ENCODE results near the gene NOLC1. TPM values are rescaled to one million over a fixed set of nuclear protein-coding genes. Genes with fewer than 3 reads are reported as not detected.

Gene NOLC1
- total and polyA plus RNA-seq, 10 of the 15 experiments (the other 5 are each of a cell fraction or from before 2014, with no cell fraction given), result 91.7 to 244 (median 128) TPM

DNA sequence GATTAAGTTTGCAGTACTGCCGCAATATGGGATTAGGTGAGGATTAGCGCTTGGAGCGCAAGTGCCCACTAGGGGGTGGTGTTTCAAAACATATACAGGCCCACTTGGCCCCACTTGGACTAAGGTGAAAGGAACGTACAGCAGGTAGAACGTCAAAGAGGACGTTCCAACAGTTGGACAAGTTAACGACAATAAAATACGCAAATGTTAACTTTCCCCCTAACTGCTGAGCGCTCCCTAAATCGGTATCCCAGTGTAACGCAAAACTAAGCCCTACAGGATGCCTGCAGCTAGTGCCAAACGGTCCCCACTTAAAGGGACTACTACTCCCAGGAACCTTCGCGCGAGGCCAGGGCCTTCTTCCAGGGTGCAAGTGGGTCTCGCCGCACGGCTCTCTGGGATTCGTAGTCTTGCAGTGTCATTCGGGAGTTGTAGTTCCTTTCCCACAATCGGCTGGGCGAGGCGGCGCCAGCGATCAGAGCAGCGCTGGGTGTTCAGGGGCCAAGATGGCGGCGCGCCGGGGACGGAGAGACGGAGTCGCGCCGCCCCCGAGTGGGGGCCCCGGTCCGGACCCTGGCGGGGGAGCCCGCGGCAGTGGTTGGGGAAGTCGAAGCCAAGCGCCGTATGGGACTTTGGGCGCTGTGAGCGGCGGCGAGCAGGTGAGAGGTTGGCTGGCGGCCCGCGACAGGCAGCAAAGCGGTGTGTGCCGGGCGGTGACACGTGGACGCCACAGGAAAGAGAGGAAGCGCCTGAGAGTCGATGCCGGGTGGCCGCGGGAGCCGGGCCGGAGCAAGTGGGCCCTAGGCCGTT, 19.4 kb upstream of the NOLC1 start, which contains the start of gene PPRC1 (continued):
- TF ChIP-seq, protein P1, sequence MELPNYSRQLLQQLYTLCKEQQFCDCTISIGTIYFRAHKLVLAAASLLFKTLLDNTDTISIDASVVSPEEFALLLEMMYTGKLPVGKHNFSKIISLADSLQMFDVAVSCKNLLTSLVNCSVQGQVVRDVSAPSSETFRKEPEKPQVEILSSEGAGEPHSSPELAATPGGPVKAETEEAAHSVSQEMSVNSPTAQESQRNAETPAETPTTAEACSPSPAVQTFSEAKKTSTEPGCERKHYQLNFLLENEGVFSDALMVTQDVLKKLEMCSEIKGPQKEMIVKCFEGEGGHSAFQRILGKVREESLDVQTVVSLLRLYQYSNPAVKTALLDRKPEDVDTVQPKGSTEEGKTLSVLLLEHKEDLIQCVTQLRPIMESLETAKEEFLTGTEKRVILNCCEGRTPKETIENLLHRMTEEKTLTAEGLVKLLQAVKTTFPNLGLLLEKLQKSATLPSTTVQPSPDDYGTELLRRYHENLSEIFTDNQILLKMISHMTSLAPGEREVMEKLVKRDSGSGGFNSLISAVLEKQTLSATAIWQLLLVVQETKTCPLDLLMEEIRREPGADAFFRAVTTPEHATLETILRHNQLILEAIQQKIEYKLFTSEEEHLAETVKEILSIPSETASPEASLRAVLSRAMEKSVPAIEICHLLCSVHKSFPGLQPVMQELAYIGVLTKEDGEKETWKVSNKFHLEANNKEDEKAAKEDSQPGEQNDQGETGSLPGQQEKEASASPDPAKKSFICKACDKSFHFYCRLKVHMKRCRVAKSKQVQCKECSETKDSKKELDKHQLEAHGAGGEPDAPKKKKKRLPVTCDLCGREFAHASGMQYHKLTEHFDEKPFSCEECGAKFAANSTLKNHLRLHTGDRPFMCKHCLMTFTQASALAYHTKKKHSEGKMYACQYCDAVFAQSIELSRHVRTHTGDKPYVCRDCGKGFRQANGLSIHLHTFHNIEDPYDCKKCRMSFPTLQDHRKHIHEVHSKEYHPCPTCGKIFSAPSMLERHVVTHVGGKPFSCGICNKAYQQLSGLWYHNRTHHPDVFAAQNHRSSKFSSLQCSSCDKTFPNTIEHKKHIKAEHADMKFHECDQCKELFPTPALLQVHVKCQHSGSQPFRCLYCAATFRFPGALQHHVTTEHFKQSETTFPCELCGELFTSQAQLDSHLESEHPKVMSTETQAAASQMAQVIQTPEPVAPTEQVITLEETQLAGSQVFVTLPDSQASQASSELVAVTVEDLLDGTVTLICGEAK (IDR thresholded peaks at IDR 0.05; ENCODE audit: borderline replicate concordance), result peak; percentile 85
- TF ChIP-seq CBX5 (IDR thresholded peaks at IDR 0.05; ENCODE audit: low read depth) (0 out of 2 replicates have a peak, but pooled peaks have one; percentile 19), NFYA (IDR thresholded peaks at IDR 0.05; ENCODE audit: borderline replicate concordance, low read depth, low read length) (no peak), TAF1 (IDR thresholded peaks at IDR 0.05; ENCODE audit: borderline replicate concordance, low read depth, low read length) (peak; percentile 93), SMAD1 (IDR thresholded peaks at IDR 0.05; ENCODE audit: low read depth, partially characterized antibody) (no peak), CHD1 (IDR thresholded peaks at IDR 0.05; ENCODE audit: low read depth, low read length) (no peak), NR2C1 (IDR thresholded peaks at IDR 0.05) (peak; percentile 95), ASH2L (IDR thresholded peaks at IDR 0.05; ENCODE audit: borderline replicate concordance, low read depth) (peak; percentile 83; the same call in 1 of the 2 replicates), JUNB (IDR thresholded peaks at IDR 0.05) (no peak), NBN (IDR thresholded peaks at IDR 0.05) (peak; percentile 96), MEF2A (IDR thresholded peaks at IDR 0.05; ENCODE audit: insufficient read depth, low read depth, low read length) (no peak), RB1 (IDR thresholded peaks at IDR 0.05; ENCODE audit: borderline replicate concordance) (peak; percentile 65; the same call in 1 of the 2 replicates), POLR2AphosphoS2 (IDR thresholded peaks at IDR 0.05; ENCODE audit: low read depth, low read length) (peak; percentile 59; the same call in 1 of the 2 replicates), PAX5 (IDR thresholded peaks at IDR 0.05; ENCODE audit: borderline replicate concordance, low read depth, low read length) (peak; percentile 5; the same call in 1 of the 2 replicates), JUND (IDR thresholded peaks at IDR 0.05; ENCODE audit: low read depth, low read length) (0 out of 2 replicates have a peak, but pooled peaks have one; percentile 5), NR2C2 (IDR thresholded peaks at IDR 0.05; ENCODE audit: borderline replicate concordance, control insufficient read depth, insufficient read length, low read depth) (no peak), ZNF274 (IDR thresholded peaks at IDR 0.05; ENCODE audit: insufficient read depth, insufficient read length) (no peak), SMARCA5 (IDR thresholded peaks at IDR 0.05) (peak; percentile 90), CBFB (IDR thresholded peaks at IDR 0.05; ENCODE audit: low read depth) (no peak)
- TF ChIP-seq, protein P2, sequence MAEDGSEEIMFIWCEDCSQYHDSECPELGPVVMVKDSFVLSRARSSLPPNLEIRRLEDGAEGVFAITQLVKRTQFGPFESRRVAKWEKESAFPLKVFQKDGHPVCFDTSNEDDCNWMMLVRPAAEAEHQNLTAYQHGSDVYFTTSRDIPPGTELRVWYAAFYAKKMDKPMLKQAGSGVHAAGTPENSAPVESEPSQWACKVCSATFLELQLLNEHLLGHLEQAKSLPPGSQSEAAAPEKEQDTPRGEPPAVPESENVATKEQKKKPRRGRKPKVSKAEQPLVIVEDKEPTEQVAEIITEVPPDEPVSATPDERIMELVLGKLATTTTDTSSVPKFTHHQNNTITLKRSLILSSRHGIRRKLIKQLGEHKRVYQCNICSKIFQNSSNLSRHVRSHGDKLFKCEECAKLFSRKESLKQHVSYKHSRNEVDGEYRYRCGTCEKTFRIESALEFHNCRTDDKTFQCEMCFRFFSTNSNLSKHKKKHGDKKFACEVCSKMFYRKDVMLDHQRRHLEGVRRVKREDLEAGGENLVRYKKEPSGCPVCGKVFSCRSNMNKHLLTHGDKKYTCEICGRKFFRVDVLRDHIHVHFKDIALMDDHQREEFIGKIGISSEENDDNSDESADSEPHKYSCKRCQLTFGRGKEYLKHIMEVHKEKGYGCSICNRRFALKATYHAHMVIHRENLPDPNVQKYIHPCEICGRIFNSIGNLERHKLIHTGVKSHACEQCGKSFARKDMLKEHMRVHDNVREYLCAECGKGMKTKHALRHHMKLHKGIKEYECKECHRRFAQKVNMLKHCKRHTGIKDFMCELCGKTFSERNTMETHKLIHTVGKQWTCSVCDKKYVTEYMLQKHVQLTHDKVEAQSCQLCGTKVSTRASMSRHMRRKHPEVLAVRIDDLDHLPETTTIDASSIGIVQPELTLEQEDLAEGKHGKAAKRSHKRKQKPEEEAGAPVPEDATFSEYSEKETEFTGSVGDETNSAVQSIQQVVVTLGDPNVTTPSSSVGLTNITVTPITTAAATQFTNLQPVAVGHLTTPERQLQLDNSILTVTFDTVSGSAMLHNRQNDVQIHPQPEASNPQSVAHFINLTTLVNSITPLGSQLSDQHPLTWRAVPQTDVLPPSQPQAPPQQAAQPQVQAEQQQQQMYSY (CRISPR knock-in tag; IDR thresholded peaks at IDR 0.05), result no peak
- TF ChIP-seq, protein P3, sequence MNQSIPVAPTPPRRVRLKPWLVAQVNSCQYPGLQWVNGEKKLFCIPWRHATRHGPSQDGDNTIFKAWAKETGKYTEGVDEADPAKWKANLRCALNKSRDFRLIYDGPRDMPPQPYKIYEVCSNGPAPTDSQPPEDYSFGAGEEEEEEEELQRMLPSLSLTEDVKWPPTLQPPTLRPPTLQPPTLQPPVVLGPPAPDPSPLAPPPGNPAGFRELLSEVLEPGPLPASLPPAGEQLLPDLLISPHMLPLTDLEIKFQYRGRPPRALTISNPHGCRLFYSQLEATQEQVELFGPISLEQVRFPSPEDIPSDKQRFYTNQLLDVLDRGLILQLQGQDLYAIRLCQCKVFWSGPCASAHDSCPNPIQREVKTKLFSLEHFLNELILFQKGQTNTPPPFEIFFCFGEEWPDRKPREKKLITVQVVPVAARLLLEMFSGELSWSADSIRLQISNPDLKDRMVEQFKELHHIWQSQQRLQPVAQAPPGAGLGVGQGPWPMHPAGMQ (IDR thresholded peaks at IDR 0.05; ENCODE audit: borderline replicate concordance), result no peak
